Measurements from ENCODE around the gene DCBLD1. TPM values are rescaled to one million over a fixed set of nuclear protein-coding genes. Genes with fewer than 3 reads are reported as not detected.

Gene DCBLD1
- total and polyA plus RNA-seq, 2 experiments from 2014 or later = 25.1 to 38.4 TPM

DNA sequence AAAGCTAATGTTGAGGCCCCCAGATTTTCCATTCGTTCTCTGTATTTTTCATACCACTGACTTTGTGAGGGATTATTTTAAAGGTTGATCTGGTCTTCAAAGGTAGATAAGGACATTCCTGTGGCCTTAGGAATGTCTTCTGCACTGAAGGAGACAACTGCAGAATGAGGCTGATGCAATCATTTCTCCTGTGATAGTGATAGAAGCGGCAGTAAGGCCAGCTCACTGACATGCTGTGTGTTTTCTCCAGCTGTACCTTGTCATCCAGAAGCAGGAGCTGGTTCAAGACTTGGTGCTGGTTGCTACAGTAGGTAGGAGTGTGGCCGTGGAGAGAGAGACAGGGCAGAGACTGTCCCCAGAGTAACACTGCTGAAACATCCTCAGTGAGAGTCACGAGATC lies 53.8 kb downstream of the DCBLD1 start:
- in situ Hi-C loops (cut with MboI) = no loop called here
- H3K4me2 ChIP-seq (ENCODE audit: unreplicated experiment) = no peak overlapping the region
- H3K4me3 ChIP-seq = no peak overlapping the region
- peaks cover 10% of the 10 kb centered on the region; the same call in 1 of the 2 replicates for H3F3A ChIP-seq (ENCODE audit: insufficient read depth)
- 0 out of 2 replicates have a peak overlapping the region, but pooled peaks have one; percentile 3 for H3K27ac ChIP-seq
- H3K36me3 ChIP-seq (ENCODE audit: low read depth) = peaks cover 47% of the 10 kb centered on the region
- no peaks in the 10 kb centered on the region for H3K9me2 ChIP-seq (ENCODE audit: insufficient read depth)
- no peaks in the 10 kb centered on the region for H3K27me3 ChIP-seq (replicated peaks; ENCODE audit: insufficient read depth)
- H2AFZ ChIP-seq = no peak overlapping the region
- H3K4me1 ChIP-seq (ENCODE audit: insufficient read depth) = peaks cover 14% of the 10 kb centered on the region
- WGBS, 2 experiments (ENCODE audit: low coverage in 1 of 2, low lambda C conversion rate in 2 of 2, missing lambda C conversion rate in 2 of 2) = 94 to 95% methylated on average over 4 of the region's 4 CpGs
- no peak overlapping the region for H3K9ac ChIP-seq
- H4K20me1 ChIP-seq (ENCODE audit: insufficient read depth) = no peaks in the 10 kb centered on the region
- no peaks in the 10 kb centered on the region for H3K9me3 ChIP-seq (ENCODE audit: low read depth)
- H3K79me2 ChIP-seq (ENCODE audit: insufficient read depth) = no peaks in the 10 kb centered on the region
- TF ChIP-seq EZH2phosphoT487 (IDR thresholded peaks at IDR 0.05; ENCODE audit: insufficient read depth, low read depth) (no peak), EZH2 (IDR thresholded peaks at IDR 0.05; ENCODE audit: insufficient read depth, poor library complexity, severe bottlenecking) (no peak)
- DNase-seq = no peak

- H2AFZ ChIP-seq = no peak overlapping the region
- H3K9me3 ChIP-seq (ENCODE audit: low read depth) = no peaks in the 10 kb centered on the region
- in situ Hi-C loops (cut with MboI) = no loop called here
- no peak overlapping the region for H3K4me3 ChIP-seq
- H3F3A ChIP-seq (ENCODE audit: insufficient read depth) = no peaks in the 10 kb centered on the region
- no peaks in the 10 kb centered on the region for H3K27me3 ChIP-seq (replicated peaks; ENCODE audit: insufficient read depth)
- no peak overlapping the region for H3K27ac ChIP-seq
- peaks cover 48% of the 10 kb centered on the region for H3K36me3 ChIP-seq (ENCODE audit: low read depth)
- no peaks in the 10 kb centered on the region for H3K9me2 ChIP-seq (ENCODE audit: insufficient read depth)
- H4K20me1 ChIP-seq (ENCODE audit: insufficient read depth) = no peaks in the 10 kb centered on the region
- H3K9ac ChIP-seq = no peak overlapping the region
- H3K4me1 ChIP-seq (ENCODE audit: insufficient read depth) = peaks cover 5% of the 10 kb centered on the region
- H3K4me2 ChIP-seq (ENCODE audit: unreplicated experiment) = no peak overlapping the region
- DNase-seq = no peak
- 97 to 99% methylated on average over 9 of the region's 9 CpGs for WGBS, 2 experiments (ENCODE audit: low coverage in 1 of 2, low lambda C conversion rate in 2 of 2, missing lambda C conversion rate in 2 of 2)
- TF ChIP-seq EZH2 (IDR thresholded peaks at IDR 0.05; ENCODE audit: insufficient read depth, poor library complexity, severe bottlenecking) (no peak), EZH2phosphoT487 (IDR thresholded peaks at IDR 0.05; ENCODE audit: insufficient read depth, low read depth) (no peak)
- H3K79me2 ChIP-seq (ENCODE audit: insufficient read depth) = no peaks in the 10 kb centered on the region
These were observed 56.1 kb downstream of the DCBLD1 start for GRCh38 chr6:117538615-117539014.

DNA sequence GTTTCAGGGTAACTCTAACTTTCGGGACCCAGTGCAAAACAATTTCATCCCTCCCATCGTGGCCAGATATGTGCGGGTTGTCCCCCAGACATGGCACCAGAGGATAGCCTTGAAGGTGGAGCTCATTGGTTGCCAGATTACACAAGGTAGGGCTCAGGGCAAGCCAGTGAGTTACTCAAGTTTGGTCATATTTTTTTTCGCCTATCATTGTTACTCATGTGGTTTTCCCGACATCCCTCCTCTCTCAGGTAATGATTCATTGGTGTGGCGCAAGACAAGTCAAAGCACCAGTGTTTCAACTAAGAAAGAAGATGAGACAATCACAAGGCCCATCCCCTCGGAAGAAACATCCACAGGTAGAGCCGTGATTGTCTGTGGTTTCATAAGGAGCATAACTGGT lies 58.2 kb downstream of the DCBLD1 start:
- Histone ChIP-seq H2AFZ (no peak overlapping the region), H3K4me2 (ENCODE audit: unreplicated experiment) (no peak overlapping the region), H3K36me3 (ENCODE audit: low read depth) (peaks cover 59% of the 10 kb centered on the region), H3K9me3 (ENCODE audit: low read depth) (no peaks in the 10 kb centered on the region), H3K4me1 (ENCODE audit: insufficient read depth) (peaks cover 5% of the 10 kb centered on the region), H4K20me1 (ENCODE audit: insufficient read depth) (no peaks in the 10 kb centered on the region), H3K9me2 (ENCODE audit: insufficient read depth) (no peaks in the 10 kb centered on the region), H3F3A (ENCODE audit: insufficient read depth) (no peaks in the 10 kb centered on the region), H3K4me3 (no peak overlapping the region), H3K27me3 (replicated peaks; ENCODE audit: insufficient read depth) (no peaks in the 10 kb centered on the region), H3K9ac (no peak overlapping the region), H3K79me2 (ENCODE audit: insufficient read depth) (no peaks in the 10 kb centered on the region), H3K27ac (no peak overlapping the region)
- in situ Hi-C loops (cut with MboI) = no loop called here
- WGBS, 2 experiments (ENCODE audit: low coverage in 1 of 2, low lambda C conversion rate in 2 of 2, missing lambda C conversion rate in 2 of 2) = 93% methylated on average over 8 of the region's 8 CpGs
- DNase-seq = no peak
- TF ChIP-seq EZH2phosphoT487 (IDR thresholded peaks at IDR 0.05; ENCODE audit: insufficient read depth, low read depth) (no peak), EZH2 (IDR thresholded peaks at IDR 0.05; ENCODE audit: insufficient read depth, poor library complexity, severe bottlenecking) (no peak)

GRCh38 chr6:117542493-117542892 lies 60.0 kb downstream of the DCBLD1 start:
- TF ChIP-seq EZH2 (IDR thresholded peaks at IDR 0.05; ENCODE audit: insufficient read depth, poor library complexity, severe bottlenecking) (no peak), EZH2phosphoT487 (IDR thresholded peaks at IDR 0.05; ENCODE audit: insufficient read depth, low read depth) (no peak)
- Histone ChIP-seq H2AFZ (no peak overlapping the region), H3K27ac (no peak overlapping the region), H3K9me2 (ENCODE audit: insufficient read depth) (no peaks in the 10 kb centered on the region), H3K36me3 (ENCODE audit: low read depth) (peaks cover 64% of the 10 kb centered on the region), H4K20me1 (ENCODE audit: insufficient read depth) (no peaks in the 10 kb centered on the region), H3K4me3 (no peak overlapping the region), H3K9me3 (ENCODE audit: low read depth) (no peaks in the 10 kb centered on the region), H3K27me3 (replicated peaks; ENCODE audit: insufficient read depth) (no peaks in the 10 kb centered on the region), H3K4me1 (ENCODE audit: insufficient read depth) (no peaks in the 10 kb centered on the region), H3K4me2 (ENCODE audit: unreplicated experiment) (no peak overlapping the region), H3K9ac (no peak overlapping the region), H3F3A (ENCODE audit: insufficient read depth) (no peaks in the 10 kb centered on the region), H3K79me2 (ENCODE audit: insufficient read depth) (no peaks in the 10 kb centered on the region)
- in situ Hi-C loops (cut with MboI) = no loop called here
- 90 to 98% methylated on average over 3 of the region's 3 CpGs for WGBS, 2 experiments (ENCODE audit: low coverage in 1 of 2, low lambda C conversion rate in 2 of 2, missing lambda C conversion rate in 2 of 2)
- DNase-seq = no peak

DNA sequence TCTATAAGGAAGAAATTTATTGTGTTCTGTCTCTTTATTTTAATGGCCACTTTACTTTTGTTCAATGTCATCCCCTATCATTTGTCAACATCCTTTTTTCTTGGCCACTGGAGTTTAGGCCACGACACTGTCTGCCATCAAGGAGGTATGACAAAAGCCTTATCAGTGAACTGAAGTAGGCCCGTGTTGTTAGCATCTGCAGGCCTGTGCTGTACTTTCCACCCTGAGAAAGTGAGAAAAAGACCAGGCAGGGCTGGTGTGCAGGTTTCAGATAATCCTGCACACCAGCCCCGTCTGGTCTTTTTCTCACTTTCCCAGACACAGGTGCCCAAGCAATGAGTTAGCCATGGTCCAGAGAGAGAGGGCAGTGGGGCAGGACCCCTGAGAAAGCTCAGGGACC lies 62.2 kb downstream of the DCBLD1 start:
- Histone ChIP-seq H3K9ac (no peak overlapping the region), H3K27ac (no peak overlapping the region), H3K4me2 (ENCODE audit: unreplicated experiment) (no peak overlapping the region), H4K20me1 (ENCODE audit: insufficient read depth) (no peaks in the 10 kb centered on the region), H2AFZ (no peak overlapping the region), H3K4me1 (ENCODE audit: insufficient read depth) (peaks cover 12% of the 10 kb centered on the region), H3K9me2 (ENCODE audit: insufficient read depth) (no peaks in the 10 kb centered on the region), H3K9me3 (ENCODE audit: low read depth) (no peaks in the 10 kb centered on the region), H3F3A (ENCODE audit: insufficient read depth) (peaks cover 9% of the 10 kb centered on the region; the same call in 1 of the 2 replicates), H3K79me2 (ENCODE audit: insufficient read depth) (0 out of 2 replicates have a peak, but pooled peaks cover 3% of the 10 kb centered on the region), H3K36me3 (ENCODE audit: low read depth) (peaks cover 45% of the 10 kb centered on the region), H3K27me3 (replicated peaks; ENCODE audit: insufficient read depth) (no peaks in the 10 kb centered on the region), H3K4me3 (no peak overlapping the region)
- in situ Hi-C loops (cut with MboI) = no loop called here
- whole genome bisulfite sequencing, 2 experiments (ENCODE audit: low coverage in 1 of 2, low lambda C conversion rate in 2 of 2, missing lambda C conversion rate in 2 of 2) = 61 to 75% methylated on average over 3 of the region's 3 CpGs
- TF ChIP-seq EZH2phosphoT487 (IDR thresholded peaks at IDR 0.05; ENCODE audit: insufficient read depth, low read depth) = no peak
- TF ChIP-seq EZH2 (IDR thresholded peaks at IDR 0.05; ENCODE audit: insufficient read depth, poor library complexity, severe bottlenecking) = no peak
- DNase-seq = no peak

All from GM23248 (cell line).